ENCODE results near the gene SIGLEC6.
A peak's percentile ranks its signal among the peaks of the same experiment; 100 is the strongest.

Gene SIGLEC6

DNA sequence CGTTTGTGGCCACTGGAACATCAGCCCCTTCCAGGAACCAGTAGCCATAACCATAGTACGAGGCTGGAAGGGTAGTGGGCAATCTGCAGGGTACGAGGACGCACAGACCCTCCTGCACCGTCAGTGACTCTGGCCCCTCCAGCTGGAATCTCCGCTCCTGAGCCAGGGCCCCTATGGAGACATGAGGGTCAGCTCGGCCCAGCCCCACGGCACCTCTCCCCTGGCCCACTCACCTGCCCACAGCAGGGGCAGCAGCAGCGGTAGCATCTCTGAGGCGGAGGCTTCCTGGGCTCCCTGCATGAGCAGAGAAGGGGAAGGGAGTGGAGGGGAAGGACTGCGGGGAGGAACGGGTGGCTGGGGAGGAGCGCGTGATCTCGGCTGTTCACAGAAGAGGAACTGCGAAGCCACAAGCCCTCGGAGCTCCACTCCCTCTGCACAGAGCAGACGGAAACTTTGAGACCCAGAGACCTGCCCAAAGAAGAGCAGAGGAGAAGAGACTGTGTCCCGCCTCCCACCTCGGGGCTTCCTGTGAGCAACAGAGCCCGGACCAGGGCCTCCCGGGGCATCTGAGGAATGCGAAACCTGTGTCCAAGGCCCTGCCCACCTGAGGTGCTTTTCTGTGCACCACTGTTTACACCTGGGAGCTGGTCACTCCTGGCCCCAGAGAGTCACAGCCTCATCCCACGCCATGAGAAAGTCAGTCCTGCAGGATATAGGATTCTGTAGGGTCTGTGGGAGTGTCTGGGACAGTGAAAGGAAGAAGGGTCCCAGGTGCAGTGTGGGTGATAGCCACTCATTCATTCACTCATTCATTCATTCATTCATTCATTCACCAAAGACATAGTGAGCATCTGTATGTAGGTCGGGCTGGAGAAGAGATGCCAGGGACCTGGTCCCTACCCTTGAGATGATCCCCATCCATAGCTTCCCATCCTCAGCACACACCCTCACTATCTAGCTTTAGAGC, at the start of gene SIGLEC6:
TSS of gene SIGLEC6 (minus strand) at position 322 of the 967 bp plus-strand sequence. CDS start at position 300, 22 bp downstream.
- peak; percentile 93 to 95 for DNase-seq

DNA sequence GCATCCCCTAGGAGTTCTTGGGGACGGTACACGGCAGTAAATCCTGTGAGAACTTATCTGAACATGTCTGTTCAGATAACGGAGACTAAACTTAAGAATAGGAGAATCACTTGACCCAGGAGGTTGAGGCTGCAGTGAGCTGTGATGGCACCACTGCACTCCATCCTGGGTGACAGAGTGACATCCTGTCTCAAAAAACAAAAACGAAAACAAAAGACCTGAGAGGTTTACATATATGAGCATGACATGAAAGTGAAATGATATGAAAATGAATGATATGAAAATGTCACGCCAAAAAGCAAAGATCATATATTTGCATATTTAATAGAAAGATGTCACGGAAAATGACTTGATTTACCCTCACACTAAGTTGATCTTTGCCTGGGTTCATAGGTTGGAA, 45.4 kb upstream of the SIGLEC6 start:
- no peak for DNase-seq

DNA sequence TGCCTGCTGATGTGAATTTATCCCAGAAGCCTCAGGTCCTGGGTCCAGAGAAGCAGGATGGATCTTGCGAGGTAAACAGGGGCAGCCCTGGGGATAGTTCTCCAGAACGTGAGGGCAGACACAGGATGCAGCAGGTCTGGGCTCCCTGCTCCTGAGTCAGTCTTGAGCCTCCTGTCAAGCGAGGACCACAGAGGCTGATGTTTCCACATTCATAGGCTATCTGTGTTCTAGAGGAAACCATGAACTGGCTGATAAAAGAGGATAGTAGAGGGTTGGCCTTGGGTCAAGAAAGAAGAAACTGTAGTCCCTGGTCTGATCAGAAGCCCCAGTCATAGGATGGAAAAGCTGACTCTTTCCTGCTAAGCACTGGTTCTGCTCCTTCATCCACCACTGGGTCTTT, 41.9 kb upstream of the SIGLEC6 start:
- DNase-seq, result no peak

DNA sequence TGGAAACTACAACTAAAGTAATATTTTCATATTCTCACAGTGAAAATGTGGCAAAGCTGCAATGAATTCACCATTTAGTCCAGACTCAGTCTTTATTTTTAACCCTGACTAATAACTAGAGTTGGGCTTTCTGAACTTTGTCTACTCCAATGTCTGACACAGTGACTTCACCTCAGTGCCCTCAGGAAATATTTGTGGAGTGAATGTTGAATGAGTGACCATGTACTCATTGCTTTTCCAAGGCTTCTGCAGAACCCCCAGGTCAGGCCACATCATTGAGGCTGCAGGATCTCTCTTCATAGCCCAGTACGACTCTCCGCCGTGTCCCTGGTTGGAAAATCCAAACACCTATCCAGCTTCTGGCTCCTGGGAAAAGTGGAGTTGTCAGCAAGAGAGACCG, 41.4 kb upstream of the SIGLEC6 start:
- no peak for DNase-seq

DNA sequence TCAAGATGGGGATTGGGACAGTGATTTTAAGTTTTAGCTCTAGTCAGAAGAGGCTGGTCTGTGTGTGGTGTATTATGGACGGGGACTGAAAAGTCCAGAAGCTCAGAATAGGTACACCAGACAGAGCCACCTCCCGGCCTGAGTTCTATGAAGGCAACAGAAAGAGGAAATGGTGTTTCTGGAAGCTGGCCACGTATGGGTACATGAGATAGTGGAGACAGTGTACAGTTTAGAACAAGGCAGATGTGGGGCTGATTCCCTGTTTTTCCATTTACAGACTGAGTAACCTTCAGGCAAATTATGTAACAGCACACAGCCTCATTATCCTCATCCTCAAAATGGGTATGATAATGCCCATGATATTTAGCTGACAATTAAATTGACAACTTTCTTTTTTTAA, 40.9 kb upstream of the SIGLEC6 start:
- DNase-seq, result peak; percentile 64 to 65

DNA sequence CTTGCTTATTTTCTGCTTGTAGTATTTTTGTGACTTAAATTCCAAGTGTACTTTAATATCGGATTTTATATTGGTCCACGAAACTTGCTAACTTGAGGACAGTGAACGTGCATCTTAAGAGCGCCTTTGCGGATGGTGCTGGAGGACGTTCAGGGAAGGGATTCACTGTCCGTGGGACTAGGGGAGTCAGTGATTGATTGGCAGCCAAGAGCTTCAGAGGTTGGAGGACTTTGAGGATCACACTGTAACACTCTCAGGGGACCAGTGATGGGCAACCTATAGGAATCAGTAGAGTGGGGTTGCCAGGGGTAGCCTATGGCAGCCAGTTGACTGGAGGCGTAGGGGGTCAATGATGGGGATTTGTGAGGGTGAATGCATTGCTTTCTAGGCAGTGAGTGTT, 40.1 kb upstream of the SIGLEC6 start:
- DNase-seq, result no peak

DNA sequence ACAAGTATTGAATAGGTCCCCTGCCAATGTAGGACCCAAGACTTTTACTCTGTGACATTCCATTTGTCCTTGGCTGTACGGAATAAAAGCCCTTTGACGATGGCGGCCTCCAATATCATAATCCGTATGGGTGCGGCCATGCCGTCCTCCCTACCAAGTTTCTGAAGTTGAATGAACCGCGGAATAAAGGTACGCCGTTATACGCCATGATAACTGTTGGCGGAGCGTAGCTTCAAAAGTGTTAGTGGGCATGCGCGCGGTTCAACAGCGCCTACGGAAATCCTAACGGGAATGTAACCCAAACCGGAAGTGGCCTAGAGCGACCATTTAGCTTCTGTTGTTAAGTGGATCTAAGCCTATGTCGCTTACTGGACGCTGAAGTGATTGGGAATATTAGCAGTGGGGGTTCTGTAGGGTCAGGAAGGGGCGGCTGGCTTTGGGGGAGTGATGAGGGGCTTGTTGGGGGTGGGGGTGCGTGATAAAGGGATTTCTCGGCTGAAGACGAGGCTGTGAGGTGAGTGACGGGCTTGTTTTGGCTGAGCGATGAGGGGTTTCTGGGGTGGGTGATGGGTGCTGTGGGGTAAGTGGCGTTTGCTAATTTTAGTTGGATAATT, 39.6 kb upstream of the SIGLEC6 start, which contains the start of gene ZNF175:
TSS of gene ZNF175 (plus strand) at position 322 of the 614 bp plus-strand sequence. CDS start 2,047 bp downstream, outside the sequence.
- peak; percentile 75 to 86 for DNase-seq

DNA sequence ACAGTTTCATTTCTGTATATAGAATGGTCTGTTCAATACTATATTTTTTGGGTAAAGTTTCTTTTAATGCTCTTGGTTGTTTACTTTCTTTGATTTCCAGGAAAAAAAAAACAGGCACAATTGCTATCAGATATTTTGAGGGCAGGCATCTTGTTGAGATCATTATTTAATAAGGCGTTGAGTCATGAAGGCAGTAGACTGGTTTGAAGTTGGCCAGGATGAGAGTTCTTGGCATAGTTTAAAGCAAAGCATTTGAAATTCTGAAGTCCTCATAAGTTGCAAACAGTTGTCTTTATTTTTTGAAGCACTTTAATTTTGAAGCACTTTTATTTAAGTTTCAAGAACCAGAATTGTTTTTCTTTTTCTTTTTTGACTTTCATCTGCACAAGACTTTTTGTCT, 37.0 kb upstream of the SIGLEC6 start:
- no peak for DNase-seq

DNA sequence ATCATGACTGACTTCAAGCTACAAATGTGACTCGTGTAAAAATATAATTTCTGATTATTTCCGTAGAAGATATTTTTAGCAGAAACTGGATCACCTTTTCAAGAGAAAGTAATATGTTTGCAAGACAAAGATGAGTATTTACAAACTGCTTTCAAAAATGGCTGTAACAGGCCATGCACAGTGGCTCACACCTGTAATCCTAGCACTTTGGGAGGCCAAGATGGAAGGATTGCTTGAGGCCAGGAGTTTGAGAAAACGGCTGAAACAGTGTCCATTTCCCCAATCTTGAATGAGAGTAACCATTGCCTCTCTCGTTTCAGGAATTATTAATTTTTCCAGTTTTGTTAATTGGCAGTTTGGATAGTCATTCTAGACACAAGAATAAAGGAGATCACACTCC, 36.1 kb upstream of the SIGLEC6 start:
- no peak for DNase-seq

DNA sequence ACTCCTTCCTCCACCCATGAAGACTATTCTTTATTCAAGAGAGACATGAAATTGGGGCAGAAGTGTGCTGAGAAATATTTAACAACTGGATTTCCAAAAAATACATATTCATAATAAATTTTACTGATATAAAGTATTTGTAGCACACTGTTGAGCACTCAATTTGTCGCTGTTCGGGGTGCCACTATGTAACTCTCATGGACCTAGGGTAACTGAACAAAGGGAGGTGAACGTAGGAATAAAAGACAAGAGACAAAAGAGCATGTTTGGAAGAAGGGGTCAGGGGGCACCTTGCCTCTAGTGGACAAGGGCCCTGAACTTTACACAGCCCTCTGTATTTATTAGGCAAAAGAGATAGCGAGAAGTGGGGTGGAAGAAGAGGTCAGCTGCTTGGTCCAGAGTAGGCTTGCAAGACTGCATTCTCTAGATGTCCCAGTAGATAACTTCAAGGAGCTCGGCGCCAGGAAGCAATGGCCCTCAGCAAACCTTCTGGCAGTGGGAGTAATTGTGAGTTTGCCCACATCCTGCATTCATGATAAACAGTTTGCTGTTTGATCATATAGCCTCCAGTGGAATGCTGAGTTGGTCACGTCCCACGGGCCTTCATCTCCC, 35.1 kb upstream of the SIGLEC6 start:
- no peak for DNase-seq

DNA sequence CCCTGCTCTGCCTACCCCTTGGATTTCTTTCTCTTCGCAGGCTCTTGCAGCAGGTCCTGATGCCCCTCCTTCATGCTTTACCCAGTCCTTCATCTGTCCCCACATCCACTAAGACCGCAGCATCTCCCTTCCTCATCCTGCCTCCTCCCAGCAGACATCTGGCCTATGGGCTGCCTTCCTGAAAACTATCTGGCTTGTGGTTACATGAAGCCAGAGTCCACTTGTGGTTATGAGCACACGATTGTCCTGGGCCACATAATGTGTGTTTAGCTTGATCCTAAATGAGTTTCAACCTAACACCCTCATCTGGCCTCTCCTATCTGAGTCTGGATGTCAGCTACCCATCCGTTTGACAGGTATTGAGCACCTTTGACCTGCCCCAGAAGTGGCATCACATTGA, 34.1 kb upstream of the SIGLEC6 start:
- peak; percentile 81 to 83 for DNase-seq

DNA sequence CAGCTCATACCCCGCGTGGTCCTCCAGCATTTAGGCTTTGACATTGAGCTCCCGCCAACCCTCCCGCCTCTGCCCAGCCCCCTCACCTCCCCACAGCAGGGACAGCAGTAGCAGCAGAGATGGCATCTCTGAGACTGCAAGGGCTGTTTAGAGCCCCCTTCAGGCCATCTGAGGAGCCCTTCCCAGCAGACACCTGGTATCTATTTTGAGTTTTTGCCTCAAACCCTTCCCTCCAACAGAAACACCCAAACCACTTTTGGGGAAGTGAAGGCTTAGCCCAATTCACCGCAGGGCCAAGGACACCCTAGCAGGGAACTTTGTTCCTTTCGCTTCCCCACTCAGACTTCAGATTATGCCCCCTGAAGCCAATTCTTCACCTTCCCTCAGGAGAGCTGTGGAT, 33.3 kb upstream of the SIGLEC6 start:
- peak; percentile 62 to 64 for DNase-seq

DNA sequence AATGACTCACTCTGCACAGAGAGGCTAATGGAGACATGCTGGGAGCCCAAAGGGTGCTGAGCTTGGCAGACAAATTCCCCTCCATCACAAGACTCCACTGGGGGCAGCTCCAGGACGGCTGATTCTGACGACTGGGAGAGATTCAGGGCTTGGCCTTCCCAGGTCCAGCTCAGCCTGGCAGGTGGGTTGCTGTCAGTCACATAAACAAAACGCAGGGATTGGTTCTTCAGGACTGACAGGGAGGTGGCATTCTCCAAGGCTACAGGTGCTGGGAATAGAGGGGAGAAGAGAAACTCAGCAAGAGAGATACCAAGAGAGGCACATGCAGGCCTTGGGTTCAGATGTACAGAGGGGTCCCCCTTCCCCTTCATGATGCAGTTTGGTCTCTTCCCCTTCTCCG, 28.9 kb upstream of the SIGLEC6 start:
- no peak for DNase-seq

DNA sequence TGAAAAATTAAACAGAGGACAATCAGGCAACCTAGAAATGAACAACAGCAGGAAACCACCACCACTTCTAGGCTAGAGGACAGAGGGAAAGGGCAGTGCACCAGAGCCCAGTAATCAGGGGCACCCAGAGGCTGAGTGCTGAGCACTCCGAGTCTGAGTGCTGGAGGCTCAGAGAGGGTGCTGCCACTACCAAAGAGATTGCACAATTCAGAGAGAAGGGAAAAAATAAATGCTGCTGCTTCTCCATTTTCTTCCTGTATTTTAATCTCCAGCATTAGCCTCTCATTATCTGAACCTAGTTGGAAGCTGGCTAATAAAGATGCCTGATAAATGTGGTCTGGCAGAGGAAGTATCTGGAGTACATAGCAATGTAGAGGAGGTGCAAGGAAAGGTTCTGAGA, 27.8 kb upstream of the SIGLEC6 start:
- peak; percentile 23 to 38 for DNase-seq

DNA sequence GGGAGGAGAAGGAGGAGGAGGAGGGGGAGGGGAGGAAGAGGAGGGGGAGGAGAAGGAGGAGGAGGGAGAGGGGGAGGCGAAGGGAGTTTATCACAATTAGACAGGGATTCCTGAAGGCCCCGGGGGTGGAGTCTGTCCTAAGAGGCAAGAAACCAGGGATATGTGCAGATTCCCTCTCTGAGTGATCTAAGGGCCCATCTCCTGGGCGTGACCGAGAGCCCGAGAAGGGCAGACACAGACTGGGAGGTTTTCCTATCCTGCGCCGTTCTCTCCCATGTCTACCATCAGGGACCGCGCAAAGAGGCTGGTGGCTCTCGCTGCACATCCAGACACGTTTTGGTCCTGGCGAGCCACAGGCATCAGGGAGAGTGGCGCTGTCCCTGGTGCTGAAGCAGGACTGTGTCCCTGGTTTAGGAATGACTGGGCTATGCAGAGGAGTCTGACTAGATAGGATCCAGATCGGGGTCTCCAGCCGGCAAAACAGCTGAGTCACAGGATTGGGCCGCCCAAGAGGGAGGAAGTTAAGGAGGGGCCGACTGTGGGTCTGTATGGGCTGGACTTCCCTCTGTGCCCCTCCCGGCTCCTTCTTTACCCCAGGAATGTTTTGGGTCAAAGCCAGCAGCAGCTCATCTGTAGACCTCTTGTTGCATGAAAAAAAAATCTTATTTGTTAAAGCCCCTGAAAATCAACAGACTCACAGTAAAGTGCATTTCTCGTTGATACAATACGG, 21.7 kb upstream of the SIGLEC6 start:
- peak; percentile 39 to 42 for DNase-seq

DNA sequence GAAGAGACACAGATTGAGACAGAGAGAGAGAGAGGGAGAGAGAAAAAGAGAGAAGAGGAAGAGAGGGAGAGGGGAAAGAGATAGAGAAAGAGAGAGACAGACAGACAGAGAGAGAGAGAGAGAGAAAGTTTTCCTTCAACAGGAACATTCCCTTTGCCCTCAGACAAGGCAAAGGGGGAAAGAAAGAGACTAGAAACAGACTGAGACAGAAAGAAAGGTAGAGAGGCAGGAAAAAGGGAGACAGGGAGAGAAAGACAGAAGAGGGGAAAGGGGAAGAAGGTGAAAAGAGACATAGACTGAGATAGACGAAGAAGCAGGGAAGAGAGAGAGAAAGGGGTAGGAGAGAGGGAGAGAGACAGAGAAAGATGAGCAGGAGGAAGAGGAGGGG, 21.1 kb upstream of the SIGLEC6 start:
- no peak for DNase-seq

DNA sequence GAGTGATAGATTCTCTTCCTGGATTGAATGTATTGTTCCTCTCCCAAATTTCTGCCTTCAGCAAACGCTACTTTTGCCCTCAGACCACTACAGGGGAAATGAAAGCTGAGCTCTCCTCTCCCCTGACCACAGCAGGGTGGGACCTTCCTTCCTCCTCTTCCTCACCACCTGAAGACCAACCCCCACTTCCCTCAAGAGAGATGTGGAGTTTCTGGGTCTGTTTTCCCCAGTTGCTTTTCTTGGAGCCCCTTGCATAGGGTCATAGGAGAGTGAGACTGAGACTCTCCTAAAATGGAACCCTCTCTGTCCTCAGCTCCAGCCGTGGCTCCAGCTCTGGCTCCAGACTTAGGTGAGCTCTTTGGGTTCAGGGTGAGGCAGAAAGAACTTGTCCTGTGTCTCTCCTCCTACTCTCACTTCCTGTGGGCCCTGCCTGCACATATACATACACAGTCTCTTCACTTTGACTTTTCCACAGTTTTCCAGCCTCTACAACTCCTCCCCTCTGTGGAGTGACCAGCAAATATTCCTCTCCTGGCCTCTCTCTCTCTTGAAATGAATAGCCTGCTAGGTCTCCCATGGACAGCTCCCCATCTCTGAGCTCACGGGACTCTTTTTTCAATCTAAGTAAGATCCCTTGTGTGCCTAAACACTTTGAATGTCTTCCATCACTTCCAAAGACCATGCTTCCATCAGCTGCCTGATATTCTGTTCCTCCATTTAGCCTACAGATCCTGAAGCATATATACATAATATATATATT, 20.4 kb upstream of the SIGLEC6 start:
- DNase-seq, result no peak

DNA sequence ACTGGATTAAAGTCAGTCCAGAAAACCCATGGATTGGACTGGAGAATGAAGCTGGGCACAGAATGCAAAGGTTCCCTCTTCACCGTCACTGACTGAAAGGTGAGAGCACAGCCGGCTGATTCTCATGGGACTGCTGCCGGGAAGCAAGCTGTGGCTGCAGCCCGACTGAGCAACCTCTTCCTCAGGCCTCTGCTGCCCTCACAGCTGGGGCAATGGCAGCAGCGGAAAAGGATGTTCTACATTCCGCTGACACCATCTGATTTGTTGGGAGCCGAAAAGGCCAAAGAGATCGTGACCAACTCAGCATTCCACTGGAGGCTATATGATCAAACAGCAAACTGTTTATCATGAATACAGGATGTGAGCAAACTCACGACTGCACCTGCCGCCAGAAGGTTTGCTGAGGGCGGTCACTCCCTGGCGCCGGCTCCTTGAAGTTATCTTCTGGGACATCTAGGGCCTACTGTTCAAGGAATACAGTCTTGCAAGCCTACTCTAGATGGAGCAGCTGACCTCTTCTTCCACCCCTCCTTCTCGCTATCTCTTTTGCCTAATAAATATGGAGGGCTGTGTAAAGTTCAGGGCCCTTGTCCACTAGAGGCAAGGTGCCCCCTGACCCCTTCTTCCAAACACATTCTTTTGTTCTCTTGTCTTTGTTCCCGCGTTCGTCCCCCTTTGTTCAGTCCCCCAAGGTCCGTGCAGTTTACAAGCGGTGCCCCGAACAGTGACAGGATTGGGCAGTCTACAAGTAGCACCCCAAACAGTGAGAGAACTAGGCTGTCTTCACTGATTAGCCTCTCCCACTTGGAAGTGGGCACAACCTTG, 19.6 kb upstream of the SIGLEC6 start:
- no peak for DNase-seq

DNA sequence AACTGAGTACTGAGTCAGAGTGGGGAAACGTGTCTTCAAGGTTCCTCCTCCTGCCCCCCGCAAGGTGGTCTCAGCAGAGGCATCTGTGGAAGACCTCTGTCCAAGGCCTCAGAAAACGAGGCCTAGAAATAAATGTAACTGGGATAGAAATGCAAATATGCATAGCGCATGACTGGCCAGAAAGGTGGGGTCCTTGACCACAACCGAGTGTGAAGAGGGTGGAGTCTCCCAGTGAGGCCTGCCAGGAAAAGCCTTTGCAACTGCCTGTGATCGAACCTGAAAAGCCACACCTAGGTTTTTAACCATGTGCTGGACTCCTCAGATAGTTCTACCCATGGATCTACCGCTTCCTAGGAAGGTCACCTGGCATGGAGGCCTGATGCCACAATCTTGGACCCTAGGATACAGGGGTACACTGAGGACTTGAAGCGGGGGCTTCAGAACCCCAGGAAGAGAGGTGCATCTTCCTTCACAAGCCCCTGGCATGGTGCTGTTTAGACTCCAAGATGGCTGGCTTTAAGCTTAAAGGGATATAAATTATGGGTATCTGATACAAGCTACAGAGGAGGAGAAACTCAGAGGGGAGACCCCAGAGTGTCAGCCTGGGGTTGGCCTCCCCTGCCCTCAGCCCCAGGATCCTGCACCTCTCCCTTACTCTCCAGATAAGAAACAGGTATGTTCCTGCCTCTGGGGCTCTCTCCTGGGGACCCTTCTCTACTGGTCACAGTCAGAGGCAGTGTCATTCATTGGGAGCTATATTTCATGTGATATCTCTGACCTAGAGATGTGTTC, 18.3 kb upstream of the SIGLEC6 start:
- DNase-seq, result no peak

DNA sequence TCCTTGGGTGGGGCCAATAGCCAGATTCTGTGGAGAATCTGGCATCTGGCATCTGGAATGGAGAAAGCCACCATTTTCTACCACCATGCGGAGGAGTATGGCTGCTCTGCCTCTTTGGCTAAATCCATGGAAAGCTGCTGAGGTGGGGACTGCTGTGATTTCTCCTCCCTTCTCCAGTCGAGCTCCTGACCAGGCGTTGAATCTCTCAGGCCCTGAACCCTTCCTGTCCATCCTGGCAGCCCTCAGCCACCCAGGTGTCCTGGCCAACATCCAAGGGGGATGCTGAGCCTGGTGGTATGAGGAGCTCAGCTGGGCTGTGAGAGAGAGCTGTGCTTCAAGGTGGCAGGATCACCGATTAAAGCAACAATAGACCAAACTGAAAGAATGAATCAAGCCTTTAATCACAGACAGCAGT, 17.4 kb upstream of the SIGLEC6 start:
- no peak for DNase-seq
